Activated T-helper 1 cell treated with Interleukin-2 at 50 U/mL for 16 hours (primary cell): ENCODE results near the gene DZIP1.
"Not testable (repeated sequence)": the region's sequence is repeated elsewhere in the genome, so short reads cannot be mapped to it uniquely, and the experiment has no call there.

Experiments used
- DNase-seq: peaks from one replicate; pipeline ENCODE4 v3.0.0-alpha.2; 2020; ENCODE audit warnings: low read depth

DZIP1 gene, protein sequence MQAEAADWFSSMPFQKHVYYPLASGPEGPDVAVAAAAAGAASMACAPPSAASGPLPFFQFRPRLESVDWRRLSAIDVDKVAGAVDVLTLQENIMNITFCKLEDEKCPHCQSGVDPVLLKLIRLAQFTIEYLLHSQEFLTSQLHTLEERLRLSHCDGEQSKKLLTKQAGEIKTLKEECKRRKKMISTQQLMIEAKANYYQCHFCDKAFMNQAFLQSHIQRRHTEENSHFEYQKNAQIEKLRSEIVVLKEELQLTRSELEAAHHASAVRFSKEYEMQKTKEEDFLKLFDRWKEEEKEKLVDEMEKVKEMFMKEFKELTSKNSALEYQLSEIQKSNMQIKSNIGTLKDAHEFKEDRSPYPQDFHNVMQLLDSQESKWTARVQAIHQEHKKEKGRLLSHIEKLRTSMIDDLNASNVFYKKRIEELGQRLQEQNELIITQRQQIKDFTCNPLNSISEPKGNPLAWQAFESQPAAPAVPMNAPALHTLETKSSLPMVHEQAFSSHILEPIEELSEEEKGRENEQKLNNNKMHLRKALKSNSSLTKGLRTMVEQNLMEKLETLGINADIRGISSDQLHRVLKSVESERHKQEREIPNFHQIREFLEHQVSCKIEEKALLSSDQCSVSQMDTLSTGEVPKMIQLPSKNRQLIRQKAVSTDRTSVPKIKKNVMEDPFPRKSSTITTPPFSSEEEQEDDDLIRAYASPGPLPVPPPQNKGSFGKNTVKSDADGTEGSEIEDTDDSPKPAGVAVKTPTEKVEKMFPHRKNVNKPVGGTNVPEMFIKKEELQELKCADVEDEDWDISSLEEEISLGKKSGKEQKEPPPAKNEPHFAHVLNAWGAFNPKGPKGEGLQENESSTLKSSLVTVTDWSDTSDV

DNA sequence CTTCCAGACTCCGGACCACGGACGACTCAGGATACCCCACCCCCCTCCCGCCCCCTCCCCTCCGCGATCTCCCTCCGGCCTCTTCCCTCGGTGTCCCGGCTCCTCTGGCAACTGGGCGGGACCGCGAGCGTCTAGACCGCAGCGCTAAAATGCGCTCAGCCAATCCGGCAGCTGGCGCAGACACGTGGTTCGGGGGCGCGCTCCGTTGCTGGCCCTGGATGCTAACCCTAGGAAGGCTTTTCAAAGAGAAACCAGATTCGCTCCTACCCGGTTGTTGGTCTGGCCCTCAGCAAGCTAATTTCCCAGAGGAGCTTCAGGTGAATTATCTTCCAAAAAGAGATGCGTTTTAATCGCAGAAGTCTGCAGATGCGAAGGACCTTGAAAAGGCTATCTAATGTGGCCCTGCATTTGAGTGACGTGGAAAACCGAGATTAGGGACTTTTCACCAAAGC lies at the start of gene DZIP1:
DZIP1 (minus strand) TSS at position 106 of the 452 bp plus-strand sequence. CDS start 2,677 bp downstream, outside the sequence.
- no peak for DNase-seq

DNA sequence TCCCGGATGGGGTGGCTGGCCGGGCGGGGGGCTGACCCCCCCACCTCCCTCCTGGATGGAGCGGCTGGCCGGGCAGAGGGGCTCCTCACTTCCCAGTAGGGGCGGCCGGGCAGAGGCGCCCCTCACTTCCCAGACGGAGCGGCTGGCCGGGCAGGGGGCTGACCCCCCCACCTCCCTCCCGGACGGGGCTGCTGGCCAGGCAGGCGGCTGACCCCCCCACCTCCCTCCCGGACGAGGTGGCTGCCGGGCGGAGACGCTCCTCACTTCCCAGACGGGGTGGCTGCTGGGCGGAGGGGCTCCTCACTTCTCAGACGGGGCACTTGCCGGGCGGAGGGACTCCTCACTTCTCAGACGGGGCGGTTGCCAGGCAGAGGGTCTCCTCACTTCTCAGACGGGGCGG lies 46.5 kb upstream of the DZIP1 start:
- not testable (repeated sequence) for DNase-seq

DNA sequence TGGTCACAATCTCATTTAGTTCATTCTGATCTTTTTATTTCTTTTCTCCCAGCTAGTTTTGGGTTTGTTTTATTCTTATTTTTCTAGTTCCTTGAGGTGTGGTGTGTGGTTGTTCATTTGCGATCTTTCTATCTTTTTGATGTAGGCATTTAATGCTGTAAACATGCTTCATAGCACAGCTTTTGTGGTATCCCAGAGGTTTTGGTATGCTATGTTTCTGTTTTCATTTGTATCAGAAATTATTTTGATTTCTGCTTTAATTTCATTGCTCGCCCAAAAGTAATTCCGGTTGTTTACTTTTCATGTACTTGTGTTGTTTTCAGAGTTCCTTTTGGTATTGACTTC lies 45.0 kb upstream of the DZIP1 start:
- no peak for DNase-seq

DNA sequence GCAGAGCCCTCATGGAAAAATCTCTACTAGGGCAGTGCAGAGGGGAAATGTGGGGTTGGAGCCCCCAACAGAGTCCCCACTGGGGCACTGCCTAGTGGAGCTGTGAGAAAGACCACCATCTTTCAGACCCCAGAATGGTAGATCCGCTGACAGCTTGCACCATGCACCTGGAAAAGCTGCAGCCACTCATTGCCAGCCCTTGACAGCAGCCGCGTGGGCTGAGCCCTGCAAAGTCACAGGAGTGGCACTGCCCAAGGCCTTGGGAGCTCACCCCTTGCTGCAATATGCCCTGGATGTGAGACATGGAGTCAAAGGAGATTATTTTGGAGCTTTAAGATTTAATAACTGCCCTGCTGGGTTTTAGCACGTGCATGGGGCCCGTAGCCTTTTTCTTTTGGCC lies 40.5 kb upstream of the DZIP1 start:
- DNase-seq: not testable (repeated sequence)

DNA sequence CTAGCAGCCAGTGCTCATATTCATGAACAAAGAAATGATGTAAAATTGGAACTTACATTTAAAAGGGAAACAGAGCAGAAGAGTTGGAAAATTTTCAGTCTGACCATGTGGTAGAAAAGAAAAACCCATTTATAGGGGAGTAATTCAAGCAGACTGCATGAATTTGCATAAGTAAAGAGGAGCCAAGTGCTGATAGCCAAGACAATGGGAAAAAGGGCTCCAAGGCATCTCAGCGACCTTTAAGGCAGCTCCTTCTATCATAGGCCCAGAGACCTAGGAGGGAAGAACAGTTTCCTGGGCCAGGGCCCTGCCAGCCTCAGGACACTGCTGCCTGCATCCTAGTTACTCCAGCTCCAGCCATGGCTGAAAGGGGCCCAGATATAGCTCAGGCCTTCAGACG lies 39.9 kb upstream of the DZIP1 start:
- no peak for DNase-seq

DNA sequence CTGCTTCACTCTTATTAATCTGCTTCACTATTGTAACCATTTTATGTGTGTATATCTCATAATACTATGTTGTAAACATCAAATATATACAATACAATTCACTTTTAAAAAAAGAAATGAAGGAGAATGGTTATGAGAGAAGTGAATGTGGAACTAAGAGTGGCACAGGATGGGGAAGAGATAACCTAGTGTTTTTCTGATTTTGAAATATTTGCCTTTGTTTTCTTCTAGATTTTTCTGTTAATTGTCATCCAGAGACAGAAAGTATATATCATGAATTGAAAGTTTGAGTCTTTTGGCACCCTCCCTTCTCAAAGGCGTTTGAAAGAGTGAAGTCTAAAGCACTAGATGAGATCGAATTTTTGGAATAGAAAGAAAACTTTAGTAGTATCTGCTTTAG lies 35.2 kb upstream of the DZIP1 start:
- DNase-seq: no peak

DNA sequence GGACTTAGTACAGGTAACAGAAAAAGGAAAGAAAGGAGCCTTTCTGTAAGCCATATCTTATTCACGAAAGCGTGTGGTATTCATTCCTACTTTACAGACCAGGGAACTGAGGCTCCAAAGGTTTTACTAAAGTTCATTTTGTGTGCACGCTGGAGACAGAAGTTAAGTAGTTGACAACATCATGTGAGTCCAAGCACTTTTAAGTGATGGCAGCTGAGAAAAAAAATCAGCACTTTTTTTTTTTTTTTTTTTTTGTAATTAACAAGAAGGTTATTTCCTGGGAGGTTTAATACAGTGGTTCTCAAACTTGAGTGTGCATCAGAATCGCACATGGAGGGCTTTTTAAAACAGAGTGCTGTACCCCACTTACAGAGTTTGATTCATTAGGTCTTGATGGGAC lies 34.5 kb upstream of the DZIP1 start:
- DNase-seq: no peak

DNA sequence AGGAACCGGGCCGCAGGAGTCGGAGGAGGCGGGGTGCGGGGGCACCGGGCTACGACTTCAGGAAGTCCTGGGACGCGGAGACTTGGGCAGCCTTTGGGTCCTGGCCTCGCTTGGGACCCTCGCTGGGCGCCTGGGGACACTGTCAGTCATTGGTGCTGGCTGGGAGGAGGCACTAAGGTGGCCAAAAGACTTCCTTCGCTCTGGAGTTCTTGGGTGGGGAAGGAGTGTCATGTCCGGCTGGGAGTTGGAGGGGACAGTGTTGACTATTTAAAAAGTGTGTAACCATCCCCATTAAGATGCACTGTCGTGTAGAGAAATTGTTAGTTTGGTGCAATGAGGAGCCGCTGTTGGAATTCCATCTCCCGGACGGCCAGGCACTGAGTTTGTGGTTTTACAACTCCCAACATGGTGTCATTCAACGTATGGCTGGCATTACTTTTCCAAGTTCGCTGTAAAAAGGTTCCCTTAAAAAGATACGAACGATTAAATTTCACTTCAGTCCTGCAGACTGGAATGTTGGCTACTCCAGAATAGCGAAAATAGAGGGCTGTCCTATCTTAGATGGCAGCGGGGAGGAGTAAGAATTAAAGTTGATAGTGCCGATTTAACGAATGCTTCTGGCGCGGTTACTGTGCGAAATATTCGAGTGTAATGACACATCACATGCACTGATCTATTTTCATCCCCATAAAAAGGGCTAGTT lies 33.2 kb upstream of the DZIP1 start:
- no peak for DNase-seq

DNA sequence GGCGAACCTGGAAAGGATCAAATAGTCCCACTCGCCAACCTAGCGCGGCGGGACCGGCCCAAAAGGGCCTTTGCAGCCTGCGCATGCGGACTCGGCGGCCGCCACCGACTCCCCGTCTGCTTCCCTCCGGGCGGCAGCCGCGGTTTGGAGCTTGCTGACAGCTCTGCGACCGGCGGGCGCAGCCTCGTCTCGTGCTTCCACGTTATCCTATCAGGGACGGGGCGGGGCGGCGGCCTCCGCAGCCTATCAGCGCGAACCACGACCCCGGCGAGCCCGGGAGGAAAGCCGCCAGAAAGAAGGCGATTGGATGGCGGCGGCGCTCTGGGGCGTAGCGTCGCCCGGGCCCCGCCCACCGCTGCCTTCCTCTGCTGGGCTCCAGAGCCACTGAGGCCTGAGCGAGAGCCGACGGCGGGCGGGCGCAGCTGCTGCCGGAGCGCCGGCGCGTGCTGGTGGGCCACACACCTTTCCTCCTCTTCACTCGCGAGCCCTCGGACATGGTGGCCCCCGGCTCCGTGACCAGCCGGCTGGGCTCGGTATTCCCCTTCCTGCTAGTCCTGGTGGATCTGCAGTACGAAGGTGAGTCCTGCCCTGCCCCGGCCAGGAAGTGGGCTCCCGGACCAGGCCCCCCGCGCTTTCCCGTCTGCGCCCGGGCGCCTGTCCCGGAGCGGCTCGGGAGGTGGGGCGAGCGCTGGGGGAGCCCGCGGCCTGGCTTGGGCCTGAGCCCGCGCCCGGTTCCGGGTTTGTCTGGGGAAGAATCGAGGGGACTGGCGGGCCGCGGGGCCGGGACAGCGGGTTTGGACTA lies 32.5 kb upstream of the DZIP1 start, which contains the start of gene DNAJC3:
DNAJC3 (plus strand) TSS at position 378 of the 802 bp plus-strand sequence; CDS start at position 495, 117 bp downstream.
- peak; percentile 97 for DNase-seq

DNA sequence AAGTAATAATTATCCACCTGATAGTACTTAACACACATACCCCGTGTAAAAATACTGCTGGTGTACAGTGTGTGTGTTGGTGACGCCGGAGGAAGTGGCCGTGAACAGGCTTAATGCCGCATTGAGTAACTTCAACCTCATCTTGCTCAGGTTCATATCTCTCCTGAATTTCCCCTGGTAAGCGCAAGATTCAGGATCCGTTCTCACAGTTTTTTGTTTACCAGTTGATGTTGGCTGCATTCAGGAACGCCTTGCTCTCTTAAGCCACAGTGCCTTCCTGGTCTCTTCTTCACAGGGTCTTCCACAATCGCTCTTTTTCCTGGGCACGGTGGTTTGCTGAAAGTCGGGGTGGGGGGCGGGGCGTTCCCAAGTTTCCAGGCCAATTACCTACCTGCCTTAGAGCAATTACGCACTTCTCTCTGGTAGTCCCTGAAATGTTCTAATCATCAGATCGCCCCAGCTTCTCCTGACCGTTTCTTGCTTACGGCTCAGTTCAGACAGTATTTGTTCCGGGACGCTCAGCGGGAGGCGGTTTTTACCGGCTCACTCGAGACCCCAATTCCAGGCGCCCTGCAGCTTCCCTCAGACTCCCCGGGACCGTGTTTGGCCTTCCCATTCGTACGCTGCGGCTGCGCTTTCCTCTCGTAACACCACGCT lies 31.7 kb upstream of the DZIP1 start:
- DNase-seq: no peak

DNA sequence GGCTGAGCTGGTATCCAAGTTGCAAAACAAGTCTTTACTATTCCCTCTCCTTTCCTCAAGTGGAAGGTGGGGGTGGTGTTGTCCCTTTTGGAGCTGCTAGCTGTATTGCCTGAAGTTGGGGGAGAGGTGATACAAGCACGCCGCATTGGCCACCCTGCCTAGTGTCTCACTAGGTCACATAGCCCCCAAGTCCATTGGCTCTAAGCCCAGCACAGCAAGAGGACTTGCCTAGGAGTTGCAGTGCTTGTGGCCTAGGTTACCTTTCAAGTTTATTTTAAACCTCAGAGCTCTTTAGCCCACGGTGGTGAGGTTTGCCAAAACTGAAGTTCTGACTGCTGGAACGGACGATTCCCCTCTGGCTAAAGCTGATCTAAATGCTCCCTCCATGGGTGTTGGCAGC lies 27.1 kb upstream of the DZIP1 start:
- DNase-seq: no peak

DNA sequence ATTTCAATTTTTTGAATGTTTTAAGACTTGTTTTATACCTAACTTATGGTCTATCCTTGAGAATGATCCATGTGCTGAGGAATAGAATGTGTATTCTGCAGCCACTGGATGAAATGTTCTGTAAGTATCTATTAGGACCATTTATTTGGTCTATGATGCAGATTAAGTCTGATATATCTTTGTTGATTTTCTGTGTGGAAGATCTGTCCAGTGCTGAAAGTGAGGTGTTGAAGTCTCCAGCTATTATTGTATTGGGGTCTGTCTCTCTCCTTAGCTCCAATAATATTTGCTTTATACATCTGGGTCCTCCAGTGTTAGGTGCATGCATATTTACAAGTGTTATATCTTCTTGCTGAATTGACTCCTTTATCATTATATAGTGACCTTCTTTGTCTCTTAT lies 22.7 kb upstream of the DZIP1 start:
- DNase-seq: not testable (repeated sequence)

DNA sequence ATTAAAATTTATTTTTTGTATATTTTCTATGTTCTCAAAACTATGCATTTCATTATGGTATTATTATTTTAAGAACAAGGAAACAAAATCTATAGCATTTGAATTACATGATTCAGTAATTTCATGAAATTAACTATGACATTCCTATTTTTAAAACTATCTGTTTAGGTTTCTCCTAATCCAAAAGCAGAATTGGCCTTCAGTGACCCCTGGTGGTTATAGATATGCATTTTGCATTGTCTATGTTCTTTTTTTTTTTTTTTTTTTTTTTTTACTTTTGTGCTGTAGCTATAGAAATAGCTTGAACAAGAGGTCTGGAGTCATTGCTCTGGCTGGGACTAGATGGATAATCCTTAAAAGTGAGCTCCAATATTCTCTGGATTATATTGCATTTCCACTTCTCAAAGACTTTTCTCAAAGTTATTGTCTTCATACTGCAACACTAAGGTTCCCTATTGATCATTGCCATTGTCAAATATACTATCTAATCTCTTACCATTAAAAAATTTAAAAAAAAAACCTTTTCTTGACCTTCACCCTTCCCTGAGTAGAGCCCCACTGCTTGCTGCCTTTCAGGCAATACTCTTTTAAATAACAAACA lies 16.6 kb upstream of the DZIP1 start:
- no peak for DNase-seq

DNA sequence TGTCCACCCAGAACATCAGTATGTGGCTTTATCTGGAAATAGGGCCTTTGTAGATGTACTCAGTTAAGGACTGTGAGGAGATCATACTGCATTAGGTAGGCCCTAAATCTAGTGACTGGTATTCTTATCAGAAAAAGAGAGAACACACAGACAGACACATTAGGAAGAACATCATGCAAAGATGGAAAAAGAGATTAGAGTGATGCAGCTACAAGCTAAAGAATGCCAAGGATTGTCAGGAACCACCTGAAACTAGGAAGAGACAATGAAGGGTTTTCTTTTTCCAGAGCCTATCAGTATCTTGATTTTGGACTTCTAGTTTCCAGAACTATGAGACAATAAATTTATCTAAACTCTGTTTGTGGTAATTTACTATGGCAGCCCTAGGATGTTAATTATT lies 15.0 kb upstream of the DZIP1 start:
- DNase-seq: no peak

DNA sequence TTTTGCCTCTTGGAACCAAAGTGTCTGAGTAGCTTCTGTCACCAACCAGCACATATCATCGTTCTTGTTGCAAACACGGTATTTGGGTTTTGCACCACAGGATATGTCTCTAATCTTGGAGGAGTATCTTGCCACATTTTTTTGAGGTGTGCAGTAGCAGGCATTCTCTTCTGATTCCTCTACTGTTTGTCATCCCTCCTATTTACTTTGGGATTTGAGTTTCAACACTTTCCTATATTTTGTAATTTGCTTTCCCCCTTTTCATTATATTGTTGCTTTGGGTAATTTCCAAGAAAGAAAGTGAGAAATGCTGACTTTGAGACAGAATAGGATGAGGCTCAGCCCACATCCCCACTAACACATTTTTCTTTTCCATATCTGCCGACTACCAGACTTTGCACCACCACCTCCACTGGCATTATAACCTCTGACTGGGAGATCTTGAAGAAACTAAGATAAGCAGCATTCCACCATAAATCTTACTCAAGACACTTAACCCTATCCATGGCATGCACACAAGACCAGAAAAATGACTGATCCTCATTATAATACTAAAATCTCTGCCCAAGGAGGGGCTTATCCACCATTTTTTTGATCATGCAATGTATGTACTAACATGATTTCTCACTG lies 12.0 kb upstream of the DZIP1 start:
- DNase-seq: no peak

DNA sequence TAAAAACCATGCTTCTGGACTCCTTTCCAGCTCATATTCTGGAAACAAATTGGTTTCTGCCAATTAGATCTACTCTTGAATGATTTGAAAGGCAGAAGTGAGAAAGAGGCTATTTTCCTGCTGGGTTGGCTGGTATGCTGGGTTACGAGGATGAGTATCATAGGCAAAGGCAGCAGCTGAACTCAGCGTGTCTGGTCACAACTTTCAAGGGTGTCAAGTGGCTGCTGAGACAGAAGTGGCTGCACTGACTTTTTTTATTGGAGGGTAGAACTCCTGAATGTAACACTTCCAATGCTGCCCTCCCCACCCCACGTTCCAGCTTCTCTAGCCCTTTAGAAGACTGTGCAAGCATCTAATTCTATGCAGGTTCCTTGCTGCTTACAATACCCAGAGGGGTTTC lies 8.3 kb upstream of the DZIP1 start:
- DNase-seq: no peak

DNA sequence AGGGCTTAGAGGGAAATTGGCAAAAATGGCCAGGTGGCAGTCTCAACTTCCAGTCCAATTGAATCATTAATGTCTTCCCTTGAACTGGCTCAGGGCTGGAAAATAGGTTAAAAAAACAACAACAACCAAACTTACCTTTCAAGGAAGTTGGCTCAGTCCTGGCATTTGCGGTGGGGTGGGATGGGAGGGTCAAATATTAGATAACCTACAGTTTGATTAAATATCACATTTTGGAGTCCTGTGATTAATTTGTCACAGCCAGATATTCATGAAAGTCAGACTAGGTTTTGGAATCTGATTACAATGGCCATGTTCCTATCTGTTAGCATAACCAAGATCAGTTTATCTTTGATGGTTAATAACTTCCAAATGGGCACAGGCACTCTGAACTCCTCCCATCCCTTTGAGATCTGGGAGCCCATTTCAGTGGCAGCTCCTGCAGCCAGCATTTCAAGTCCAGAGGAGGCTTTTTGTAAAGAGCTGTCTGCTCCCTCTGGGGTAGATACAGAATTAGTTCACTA lies 7.8 kb upstream of the DZIP1 start:
- no peak for DNase-seq

DNA sequence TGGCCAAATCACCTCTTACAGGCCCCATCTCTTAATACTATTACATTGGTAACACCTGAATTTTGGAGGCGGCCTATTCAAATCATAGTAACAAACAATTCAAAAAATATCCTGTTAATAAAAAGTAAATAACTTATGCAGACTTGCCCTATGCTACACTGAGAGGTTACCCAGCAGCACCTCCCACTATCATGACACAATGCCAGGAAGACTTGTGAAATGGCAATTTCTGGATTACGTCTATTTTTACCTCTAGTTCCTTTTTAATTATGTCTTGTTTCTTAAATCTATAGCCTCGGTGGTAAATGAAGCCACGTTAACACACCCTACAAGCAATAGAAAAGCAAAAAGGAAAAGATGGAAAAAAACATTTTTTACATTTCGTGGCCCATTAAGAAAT lies 6.2 kb upstream of the DZIP1 start:
- no peak for DNase-seq

DNA sequence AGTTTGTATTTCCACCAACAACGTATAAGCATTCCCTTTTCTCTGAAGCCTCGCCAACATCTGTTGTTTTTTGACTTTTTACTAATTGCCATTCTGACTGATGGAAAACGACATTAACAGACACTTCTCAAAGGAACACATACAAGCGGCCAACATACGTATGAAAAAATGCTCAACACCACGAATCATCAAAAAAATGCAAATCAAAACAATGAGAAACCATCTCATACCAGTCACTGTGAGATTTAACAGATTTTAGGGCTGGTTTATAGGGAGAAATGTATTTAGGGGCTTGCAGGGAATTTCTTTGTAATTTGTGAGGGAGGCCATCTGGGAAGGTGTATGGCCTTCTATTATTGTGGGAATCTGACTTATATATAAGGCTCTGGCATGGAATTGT lies 2.8 kb upstream of the DZIP1 start:
- DNase-seq: no peak
